Measurements from ENCODE around the gene IQGAP1.

The IQGAP1 gene

DNA sequence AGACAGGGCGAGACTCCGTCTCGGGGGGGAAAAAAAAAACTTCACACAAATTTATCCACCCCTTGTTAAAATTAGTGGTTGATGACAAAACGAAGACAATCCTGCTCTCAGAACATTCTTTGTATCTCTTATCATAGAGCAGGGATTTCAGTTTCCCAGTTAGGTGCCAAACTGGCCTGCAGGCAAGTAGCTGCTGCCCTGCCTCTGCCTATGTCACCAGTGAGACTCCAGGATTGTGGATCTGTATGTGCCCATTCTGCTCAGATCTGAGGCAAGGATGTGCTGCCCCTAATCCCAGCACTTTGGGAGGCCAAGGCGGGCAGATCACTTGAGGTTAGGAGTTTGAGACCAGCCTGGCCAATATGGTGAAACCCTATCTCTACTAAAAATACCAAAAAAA lies 54.4 kb downstream of the IQGAP1 start:
- FAIRE-seq, result no peak
- TF ChIP-seq, protein P1, sequence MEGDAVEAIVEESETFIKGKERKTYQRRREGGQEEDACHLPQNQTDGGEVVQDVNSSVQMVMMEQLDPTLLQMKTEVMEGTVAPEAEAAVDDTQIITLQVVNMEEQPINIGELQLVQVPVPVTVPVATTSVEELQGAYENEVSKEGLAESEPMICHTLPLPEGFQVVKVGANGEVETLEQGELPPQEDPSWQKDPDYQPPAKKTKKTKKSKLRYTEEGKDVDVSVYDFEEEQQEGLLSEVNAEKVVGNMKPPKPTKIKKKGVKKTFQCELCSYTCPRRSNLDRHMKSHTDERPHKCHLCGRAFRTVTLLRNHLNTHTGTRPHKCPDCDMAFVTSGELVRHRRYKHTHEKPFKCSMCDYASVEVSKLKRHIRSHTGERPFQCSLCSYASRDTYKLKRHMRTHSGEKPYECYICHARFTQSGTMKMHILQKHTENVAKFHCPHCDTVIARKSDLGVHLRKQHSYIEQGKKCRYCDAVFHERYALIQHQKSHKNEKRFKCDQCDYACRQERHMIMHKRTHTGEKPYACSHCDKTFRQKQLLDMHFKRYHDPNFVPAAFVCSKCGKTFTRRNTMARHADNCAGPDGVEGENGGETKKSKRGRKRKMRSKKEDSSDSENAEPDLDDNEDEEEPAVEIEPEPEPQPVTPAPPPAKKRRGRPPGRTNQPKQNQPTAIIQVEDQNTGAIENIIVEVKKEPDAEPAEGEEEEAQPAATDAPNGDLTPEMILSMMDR (IDR thresholded peaks at IDR 0.05; ENCODE audit: insufficient read depth, missing control alignments), result no peak
- no peak for DNase-seq (ENCODE audit: insufficient read length, low spot score)

DNA sequence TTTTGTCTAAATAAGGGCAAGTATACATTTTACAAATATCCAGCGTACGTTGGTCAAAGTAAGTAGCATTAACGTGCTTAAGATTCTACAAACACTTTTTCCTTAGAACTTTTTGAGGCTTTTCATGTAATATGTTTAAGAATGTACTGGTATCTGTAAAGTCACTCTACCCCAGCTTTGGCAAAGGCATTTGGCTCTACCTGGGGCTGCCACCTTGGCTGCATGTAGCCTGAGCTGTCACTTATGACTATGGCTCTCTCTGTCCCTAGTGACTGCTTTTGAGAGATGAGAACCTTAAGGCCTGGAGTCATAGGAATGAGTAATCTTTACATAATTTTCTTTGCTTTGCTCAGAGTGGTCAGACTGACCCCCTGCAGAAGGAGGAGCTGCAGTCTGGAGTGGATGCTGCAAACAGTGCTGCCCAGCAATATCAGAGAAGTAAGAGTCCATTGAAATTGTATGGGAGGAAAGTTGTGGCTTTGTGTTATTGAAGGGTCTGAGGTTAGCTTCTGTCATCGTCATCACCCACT lies 61.2 kb downstream of the IQGAP1 start:
- FAIRE-seq, result no peak
- no peak for DNase-seq (ENCODE audit: insufficient read length, low spot score)
- TF ChIP-seq, protein P1 (IDR thresholded peaks at IDR 0.05; ENCODE audit: insufficient read depth, missing control alignments), result no peak

DNA sequence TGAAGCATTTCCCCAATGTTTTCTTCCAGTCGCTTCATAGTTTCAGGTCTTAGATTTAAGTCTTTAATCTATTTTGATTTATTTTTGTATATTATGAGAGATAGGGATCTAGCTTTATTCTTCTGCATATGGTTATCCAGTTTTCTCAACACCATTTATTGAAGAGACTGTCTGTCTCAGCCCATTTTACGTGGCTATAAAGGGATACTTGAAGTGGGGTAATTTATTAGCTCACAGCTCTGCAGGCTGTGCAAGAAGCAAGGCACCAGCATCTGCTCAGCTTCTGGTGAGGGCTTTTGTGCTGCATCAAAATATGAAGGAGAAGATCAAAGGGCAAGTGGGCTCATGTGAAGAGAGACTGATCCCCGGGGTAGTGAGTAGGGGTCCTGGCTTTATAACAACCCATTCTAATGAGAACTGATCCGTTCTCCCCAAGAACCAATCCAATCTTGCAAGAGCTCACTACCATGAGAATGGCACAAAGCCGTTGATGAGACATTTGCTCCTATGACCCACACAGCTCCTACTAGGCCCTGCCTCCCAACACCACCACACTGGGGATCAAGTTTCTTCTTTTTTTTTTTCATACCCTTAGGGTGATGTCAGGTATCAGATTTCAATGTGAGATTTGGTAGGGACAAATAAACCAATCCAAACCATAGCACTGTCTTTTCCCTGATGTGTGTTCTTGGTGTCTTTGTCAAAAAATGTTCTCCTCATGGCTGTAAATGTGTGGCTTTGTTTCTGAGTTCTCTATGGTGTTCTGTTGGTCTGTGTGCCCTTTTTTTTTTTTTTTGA lies 63.2 kb downstream of the IQGAP1 start:
- FAIRE-seq, result no peak
- DNase-seq (ENCODE audit: insufficient read length, low spot score), result no peak
- TF ChIP-seq, protein P1 (IDR thresholded peaks at IDR 0.05; ENCODE audit: insufficient read depth, missing control alignments), result no peak

DNA sequence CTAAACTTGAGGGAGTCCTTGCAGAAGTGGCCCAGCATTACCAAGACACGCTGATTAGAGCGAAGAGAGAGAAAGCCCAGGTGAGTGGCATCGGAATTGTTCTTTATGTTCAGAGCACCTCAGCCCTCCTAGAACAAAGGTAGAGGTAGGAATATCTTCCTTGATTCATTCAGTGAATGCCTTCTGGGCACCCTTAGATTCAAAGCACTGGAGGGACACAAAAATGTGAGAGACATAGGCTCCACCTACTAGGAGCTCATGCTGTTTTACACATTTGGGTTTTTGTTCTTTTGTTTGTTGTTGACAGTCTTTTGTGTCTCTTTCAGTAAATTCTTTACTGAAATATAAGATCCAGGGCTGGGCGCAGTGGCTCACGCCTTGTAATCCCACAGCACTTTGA lies 68.2 kb downstream of the IQGAP1 start:
- no peak for FAIRE-seq
- TF ChIP-seq, protein P1 (IDR thresholded peaks at IDR 0.05; ENCODE audit: insufficient read depth, missing control alignments), result no peak
- DNase-seq (ENCODE audit: insufficient read length, low spot score), result no peak

DNA sequence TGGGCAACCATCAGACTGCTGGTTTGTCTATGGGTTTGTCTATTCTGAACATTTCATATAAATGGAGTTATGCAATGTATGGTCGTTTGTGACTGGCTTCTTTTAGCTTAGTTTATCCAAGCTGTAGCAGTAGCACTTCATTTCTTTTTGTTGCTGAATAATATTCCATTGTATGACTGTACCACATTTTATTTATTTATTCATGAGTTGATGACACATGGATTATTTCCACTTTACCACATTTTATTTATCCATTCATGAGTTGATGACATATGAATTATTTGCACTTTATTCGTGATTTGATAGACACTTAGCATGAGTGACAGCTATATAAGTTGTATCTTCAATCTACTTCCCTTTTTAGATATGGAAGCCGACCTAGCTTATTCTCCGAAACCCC lies 70.0 kb downstream of the IQGAP1 start:
- DNase-seq (ENCODE audit: insufficient read length, low spot score) (no peak), FAIRE-seq (no peak)
- TF ChIP-seq, protein P1 (IDR thresholded peaks at IDR 0.05; ENCODE audit: insufficient read depth, missing control alignments), result no peak

DNA sequence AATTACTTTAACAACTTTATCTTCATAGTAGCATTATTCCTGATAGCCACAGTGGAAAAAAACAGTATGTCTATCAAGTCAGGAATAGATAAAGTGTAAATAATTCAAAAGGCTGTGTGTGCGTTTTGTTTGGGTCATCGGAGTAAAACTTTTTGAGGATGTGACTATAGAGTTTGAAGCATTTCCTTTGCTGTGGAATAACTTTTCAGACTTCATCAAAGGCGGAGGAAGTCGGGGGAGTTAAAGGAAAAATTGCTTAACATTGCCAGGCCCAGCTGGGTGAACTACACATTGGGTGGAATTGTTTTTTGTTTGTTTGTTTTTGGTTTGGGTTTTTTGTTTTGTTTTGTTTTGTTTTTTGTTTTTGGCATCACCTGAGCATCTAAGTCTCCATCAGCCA lies 71.3 kb downstream of the IQGAP1 start:
- no peak for FAIRE-seq
- TF ChIP-seq, protein P1 (IDR thresholded peaks at IDR 0.05; ENCODE audit: insufficient read depth, missing control alignments), result no peak
- DNase-seq (ENCODE audit: insufficient read length, low spot score), result no peak

DNA sequence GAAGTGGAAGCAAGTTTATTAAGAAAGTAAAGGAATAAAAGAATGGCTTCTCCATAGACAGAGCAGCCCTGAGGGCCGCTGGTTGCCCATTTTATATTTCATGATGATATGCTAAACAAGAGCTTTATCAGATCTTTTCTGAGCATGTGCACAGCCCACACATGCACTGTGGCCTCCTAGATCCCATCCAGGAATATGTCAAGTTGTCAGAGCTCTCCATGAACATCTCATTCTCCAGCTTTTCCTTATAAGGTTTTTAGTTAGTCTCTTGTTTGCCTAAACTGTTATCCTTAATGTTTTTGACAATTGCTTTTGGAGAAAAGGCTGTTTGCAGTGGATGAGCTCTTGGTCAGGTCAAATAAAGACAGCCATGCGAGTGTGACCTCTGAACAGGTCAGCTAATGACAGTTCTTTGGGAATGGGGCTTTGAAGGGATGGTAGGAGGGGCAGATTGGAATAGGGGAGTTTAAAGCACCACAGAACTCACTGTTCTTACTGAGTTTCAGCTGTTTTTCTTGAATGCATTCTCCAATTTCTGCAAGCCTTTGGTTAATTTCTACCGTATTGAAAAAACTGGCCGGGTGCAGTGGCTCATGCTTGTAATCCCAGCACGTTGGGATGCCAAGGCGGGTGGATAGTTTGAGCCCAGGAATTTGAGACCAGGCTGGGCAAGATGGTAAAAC lies 72.2 kb downstream of the IQGAP1 start:
- FAIRE-seq, result no peak
- no peak for DNase-seq (ENCODE audit: insufficient read length, low spot score)

More for the DNA sequence above, 72.2 kb downstream of the IQGAP1 start:
- TF ChIP-seq, protein P1 (IDR thresholded peaks at IDR 0.05; ENCODE audit: insufficient read depth, missing control alignments), result no peak

Data from D721Med (cell line).